Hepatocyte (in vitro differentiated cells): Measurements from ENCODE around the gene FILIP1. TPM values are rescaled to one million over a fixed set of nuclear protein-coding genes. Genes with fewer than 3 reads are reported as not detected.
"Not testable (repeated sequence)": the region's sequence is repeated elsewhere in the genome, so short reads cannot be mapped to it uniquely, and the experiment has no call there.

ENCODE experiments used
- DNase-seq: peaks from one replicate; pipeline ENCODE4 v3.0.0-alpha.2; 2016; ENCODE audit warnings: low spot score
- H2AFZ ChIP-seq: fragments of 200-600 bp; sonication (generic); 2 replicates; pipeline ENCODE4 v1.6.0; 2016; ENCODE audit warnings: antibody characterized with exemption, mild to moderate bottlenecking
- H3K27ac ChIP-seq: fragments of 200-600 bp; sonication (generic); 2 replicates; pipeline ENCODE4 v1.5.1; 2016; ENCODE audit warnings: mild to moderate bottlenecking
- H3K27me3 ChIP-seq: fragments of 200-600 bp; sonication (generic); 2 replicates; pipeline ENCODE4 v1.6.1; 2016
- H3K36me3 ChIP-seq: fragments of 200-600 bp; sonication (generic); replicated peaks from 2 replicates; pipeline ENCODE4 v1.5.1; 2016; ENCODE audit warnings: low read depth; ENCODE audit not compliant: insufficient read depth
- H3K4me1 ChIP-seq: fragments of 200-600 bp; sonication (generic); 2 replicates; pipeline ENCODE4 v1.5.1; 2016; ENCODE audit warnings: mild to moderate bottlenecking, moderate library complexity; ENCODE audit not compliant: insufficient read depth
- H3K4me2 ChIP-seq: fragments of 200-600 bp; sonication (generic); 2 replicates; pipeline ENCODE4 v1.6.0; 2016
- H3K4me3 ChIP-seq: fragments of 200-600 bp; sonication (generic); 2 replicates; pipeline ENCODE4 v1.5.1; 2016; ENCODE audit warnings: mild to moderate bottlenecking
- H3K79me2 ChIP-seq: fragments of 200-600 bp; sonication (generic); 2 replicates; pipeline ENCODE4 v1.6.0; 2017; ENCODE audit warnings: mild to moderate bottlenecking
- H3K9me2 ChIP-seq: fragments of 200-600 bp; sonication (generic); replicated peaks from 2 replicates; pipeline ENCODE4 v1.6.0; 2017; ENCODE audit warnings: mild to moderate bottlenecking; ENCODE audit not compliant: insufficient read depth
- H3K9me3 ChIP-seq: fragments of 200-600 bp; sonication (generic); 2 replicates; pipeline ENCODE4 v1.5.1; 2016; ENCODE audit warnings: low read depth, mild to moderate bottlenecking
- H4K20me1 ChIP-seq: fragments of 200-600 bp; sonication (generic); 2 replicates; pipeline ENCODE4 v1.6.0; 2016; ENCODE audit warnings: mild to moderate bottlenecking; ENCODE audit not compliant: insufficient read depth, poor library complexity, severe bottlenecking
- CTCF ChIP-seq: fragments of 200-600 bp; sonication (generic); IDR thresholded peaks from 2 replicates; pipeline ENCODE4 v1.5.1; 2016; ENCODE audit warnings: antibody characterized with exemption, mild to moderate bottlenecking; ENCODE audit not compliant: poor library complexity
- EZH2 ChIP-seq: fragments of 200-600 bp; sonication (generic); IDR thresholded peaks from 2 replicates; pipeline ENCODE4 v1.6.1; 2016; ENCODE audit warnings: antibody characterized with exemption, mild to moderate bottlenecking, borderline replicate concordance
- EZH2phosphoT487 ChIP-seq: fragments of 200-600 bp; sonication (generic); IDR thresholded peaks from one replicate; pipeline ENCODE4 v1.6.1; 2018; ENCODE audit warnings: antibody characterized with exemption, mild to moderate bottlenecking, low read depth, moderate library complexity; ENCODE audit not compliant: unreplicated experiment, severe bottlenecking
- WGBS: methylation state at CpG from one replicate; pipeline ENCODE4 v1.1.6; 2016; ENCODE audit warnings: low lambda C conversion rate; ENCODE audit errors: missing lambda C conversion rate; 5-methylcytosine and 5-hydroxymethylcytosine counted together
- polyA plus RNA-seq: library from polyadenylated mRNA; unstranded; fragments of >200 nt; fragmentation: Nextera tagmentation; extraction: Ambion mirVana; gene quantifications from 2 replicates; pipeline ENCODE4 v1.2.1, GENCODE V29; 2016
- total RNA-seq: library from RNA; depleted of rRNA; stranded (reverse); fragments of >200 nt; gene quantifications from 2 replicates; pipeline ENCODE4 v1.2.3, GENCODE V29; 2014

FILIP1 gene
- total and polyA plus RNA-seq, 2 experiments from 2014 or later, result 4.1 to 6.0 TPM

GRCh38 chr6:75446241-75446880, 47.2 kb downstream of the FILIP1 start:
- H4K20me1 ChIP-seq, result no peaks in the 10 kb centered on the region
- no peaks in the 10 kb centered on the region for H3K9me3 ChIP-seq
- no peaks in the 10 kb centered on the region for H3K4me1 ChIP-seq
- no peaks in the 10 kb centered on the region for H3K36me3 ChIP-seq
- no peak overlapping the region for H3K4me2 ChIP-seq
- H3K9me2 ChIP-seq, result no peaks in the 10 kb centered on the region
- no peak for DNase-seq
- TF ChIP-seq CTCF (no peak), EZH2 (no peak), EZH2phosphoT487 (no peak)
- H3K79me2 ChIP-seq, result no peaks in the 10 kb centered on the region
- no peak overlapping the region for H3K4me3 ChIP-seq
- H2AFZ ChIP-seq, result no peak overlapping the region
- H3K27me3 ChIP-seq, result no peaks in the 10 kb centered on the region
- WGBS, result 88% methylated on average over 4 of the region's 4 CpGs
- no peak overlapping the region for H3K27ac ChIP-seq

GRCh38 chr6:75445738-75446137, 47.9 kb downstream of the FILIP1 start:
- TF ChIP-seq EZH2, result no peak
- TF ChIP-seq CTCF, result no peak
- TF ChIP-seq EZH2phosphoT487, result no peak
- Histone ChIP-seq H4K20me1 (no peaks in the 10 kb centered on the region), H3K27me3 (no peaks in the 10 kb centered on the region), H3K27ac (no peak overlapping the region), H3K4me2 (no peak overlapping the region), H3K4me1 (no peaks in the 10 kb centered on the region), H3K9me2 (no peaks in the 10 kb centered on the region), H3K36me3 (no peaks in the 10 kb centered on the region), H3K9me3 (no peaks in the 10 kb centered on the region), H3K4me3 (no peak overlapping the region), H2AFZ (no peak overlapping the region), H3K79me2 (no peaks in the 10 kb centered on the region)
- DNase-seq, result no peak

- TF ChIP-seq CTCF (no peak), EZH2 (no peak), EZH2phosphoT487 (no peak)
- Histone ChIP-seq H3K27ac (no peak overlapping the region), H3K4me1 (no peaks in the 10 kb centered on the region), H3K79me2 (no peaks in the 10 kb centered on the region), H2AFZ (no peak overlapping the region), H3K9me3 (no peaks in the 10 kb centered on the region), H4K20me1 (no peaks in the 10 kb centered on the region), H3K4me3 (no peak overlapping the region), H3K9me2 (no peaks in the 10 kb centered on the region), H3K4me2 (no peak overlapping the region), H3K36me3 (no peaks in the 10 kb centered on the region), H3K27me3 (no peaks in the 10 kb centered on the region)
- WGBS, result 91% methylated on average over 2 of the region's 2 CpGs
- no peak for DNase-seq
Measured at GRCh38 chr6:75444899-75445298, 48.7 kb downstream of the FILIP1 start.

GRCh38 chr6:75441883-75442282, 51.7 kb downstream of the FILIP1 start:
- H4K20me1 ChIP-seq, DNase-seq, H3K9me3 ChIP-seq, H3K36me3 ChIP-seq, H3K9me2 ChIP-seq, H3K4me2 ChIP-seq, H3K4me3 ChIP-seq, H3K27me3 ChIP-seq, H2AFZ ChIP-seq, H3K27ac ChIP-seq, H3K79me2 ChIP-seq: not testable (repeated sequence)
- H3K4me1 ChIP-seq, result peaks cover 22% of the 10 kb centered on the region
- no CpG with 5 or more reads among the region's 29 CpGs for WGBS

- not testable (repeated sequence) for DNase-seq
Measured at GRCh38 chr6:75441479-75441878, 52.1 kb downstream of the FILIP1 start.

More at GRCh38 chr6:75441479-75441878, 52.1 kb downstream of the FILIP1 start:
- H3K4me1 ChIP-seq, result peaks cover 22% of the 10 kb centered on the region
- not testable (repeated sequence) for H3K27ac ChIP-seq, H3K9me3 ChIP-seq, H3K4me2 ChIP-seq, H3K27me3 ChIP-seq, H3K9me2 ChIP-seq, H3K36me3 ChIP-seq, H3K4me3 ChIP-seq, H2AFZ ChIP-seq, H3K79me2 ChIP-seq, H4K20me1 ChIP-seq
- no CpG with 5 or more reads among the region's 33 CpGs for WGBS
